GM12891 (cell line): Measurements from ENCODE around the gene GRIK4.

Source experiments
- POLR2A ChIP-seq: IDR thresholded peaks from 2 replicates; pipeline ENCODE4 v1.6.1; 2011; ENCODE audit warnings: low read depth, low read length, control low read depth
- POLR2AphosphoS5 ChIP-seq: IDR thresholded peaks from 2 replicates; pipeline ENCODE4 v1.6.1; 2011; ENCODE audit warnings: low read depth, low read length, control low read depth
- POU2F2 ChIP-seq: IDR thresholded peaks from 2 replicates; pipeline ENCODE4 v1.6.1; 2011; ENCODE audit warnings: low read depth, mild to moderate bottlenecking, control low read depth, low read length, moderate library complexity
- SPI1 ChIP-seq: IDR thresholded peaks from 2 replicates; pipeline ENCODE4 v1.6.1; 2011; ENCODE audit warnings: low read depth, low read length, control low read depth
- TAF1 ChIP-seq: IDR thresholded peaks from 2 replicates; pipeline ENCODE4 v1.6.1; 2011; ENCODE audit warnings: low read depth, low read length, control low read depth

DNA sequence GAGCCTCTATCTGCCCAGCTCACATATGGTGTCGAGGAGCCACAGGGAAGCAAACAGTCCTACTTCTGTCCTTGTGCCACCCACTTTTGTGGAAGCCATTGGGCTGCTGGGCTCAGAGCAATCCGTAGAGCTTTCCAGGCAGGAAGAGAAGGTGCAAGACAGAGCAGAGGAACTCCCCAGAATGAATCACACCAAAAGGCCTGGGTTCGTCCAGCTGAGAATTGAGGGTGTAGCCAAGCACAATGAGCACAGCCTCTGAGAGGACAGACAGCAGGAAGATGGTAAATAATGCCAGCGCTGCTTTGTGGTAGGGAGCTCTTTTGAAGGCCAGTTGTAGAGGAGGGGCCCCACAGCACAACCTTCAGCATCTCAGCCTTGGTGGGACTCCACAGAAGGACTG lies 237.8 kb downstream of the GRIK4 start:
- TF ChIP-seq TAF1 (no peak), POLR2A (no peak), SPI1 (no peak), POLR2AphosphoS5 (no peak), POU2F2 (no peak)
